ENCODE results near the gene ADCY9.
"Not testable (repeated sequence)": the region's sequence is repeated elsewhere in the genome, so short reads cannot be mapped to it uniquely, and the experiment has no call there.

ADCY9 gene

GRCh38 chr16:4082474-4083044, 33.7 kb downstream of the ADCY9 start:
- DNase-seq: no peak
- in situ Hi-C loops (cut with HindIII; ENCODE audit: low pct_ligation_motif_present, low pct_unique_long_range_greater_than_20kb, low sequenced_read_pairs): no loop called here

DNA sequence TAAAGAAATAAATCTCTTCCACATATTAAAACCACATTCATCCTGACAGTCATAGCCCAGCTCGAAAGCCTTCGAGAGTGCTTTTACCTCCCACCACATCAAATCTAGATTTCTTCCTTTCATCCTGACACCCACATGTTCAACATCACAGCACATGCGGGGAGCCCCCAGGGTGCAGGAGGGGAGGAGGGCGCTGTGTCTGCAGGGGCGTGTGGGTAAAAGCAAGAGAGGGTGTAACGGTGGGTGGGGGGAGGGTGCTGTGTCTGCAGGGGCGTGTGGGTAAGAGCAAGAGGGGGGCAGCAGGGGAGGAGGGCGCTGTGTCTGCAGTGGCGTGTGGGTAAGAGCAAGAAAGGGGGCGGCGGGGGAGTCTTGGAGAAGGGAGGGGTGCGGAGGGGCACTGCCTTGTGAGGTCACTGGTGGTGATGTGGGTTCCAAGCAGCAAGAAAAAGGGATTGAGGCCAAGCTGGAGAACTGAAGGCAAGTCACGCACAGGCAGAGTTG, 34.7 kb downstream of the ADCY9 start:
- in situ Hi-C loops (cut with HindIII; ENCODE audit: low pct_ligation_motif_present, low pct_unique_long_range_greater_than_20kb, low sequenced_read_pairs): no loop called here
- DNase-seq: no peak

GRCh38 chr16:4081047-4081446, 35.2 kb downstream of the ADCY9 start:
- in situ Hi-C loops (cut with HindIII; ENCODE audit: low pct_ligation_motif_present, low pct_unique_long_range_greater_than_20kb, low sequenced_read_pairs): no loop called here
- DNase-seq: no peak

DNA sequence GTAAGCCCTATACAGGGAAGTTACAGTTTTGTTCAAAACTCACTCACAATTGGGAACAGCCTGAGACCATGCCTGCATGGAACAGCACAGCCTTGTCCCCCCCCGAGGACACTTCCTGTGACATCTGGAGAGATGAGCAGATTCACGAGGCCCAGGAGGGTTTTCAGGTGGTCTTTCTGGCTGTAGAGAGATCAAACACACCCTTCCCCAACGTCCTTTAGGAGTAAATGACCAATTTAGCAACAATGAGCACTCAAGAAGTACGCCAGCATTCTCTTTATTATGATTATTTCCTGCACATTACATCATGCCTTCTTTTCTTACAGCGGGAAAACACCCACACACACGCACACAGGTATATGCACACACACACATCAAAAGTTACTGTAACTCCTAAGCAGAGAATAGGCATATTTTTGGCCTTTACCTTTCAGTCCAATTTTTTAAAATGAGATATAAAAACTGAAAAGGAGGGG, 39.0 kb downstream of the ADCY9 start:
- in situ Hi-C loops (cut with HindIII; ENCODE audit: low pct_ligation_motif_present, low pct_unique_long_range_greater_than_20kb, low sequenced_read_pairs): no loop called here
- DNase-seq: no peak

DNA sequence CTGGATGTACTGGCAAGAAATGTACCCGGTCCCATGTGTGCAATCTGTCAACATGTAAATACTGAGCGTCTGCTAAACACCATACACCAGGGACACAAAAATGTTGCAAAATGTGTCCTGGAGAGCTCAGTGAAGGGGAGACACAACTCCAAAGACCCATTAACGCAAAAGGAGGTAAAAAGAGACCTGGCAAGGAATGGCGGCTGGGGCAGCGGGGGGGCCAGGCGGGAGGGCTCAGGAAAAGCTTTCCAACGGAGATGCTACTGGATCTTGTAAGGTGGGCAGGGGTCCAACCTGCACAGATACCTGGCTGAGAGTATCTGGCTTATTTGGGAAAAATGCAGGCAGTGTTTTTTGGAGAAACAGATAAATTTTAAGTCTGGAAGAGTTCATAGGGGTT, 40.7 kb downstream of the ADCY9 start:
- in situ Hi-C loops (cut with HindIII; ENCODE audit: low pct_ligation_motif_present, low pct_unique_long_range_greater_than_20kb, low sequenced_read_pairs): no loop called here
- DNase-seq: no peak

DNA sequence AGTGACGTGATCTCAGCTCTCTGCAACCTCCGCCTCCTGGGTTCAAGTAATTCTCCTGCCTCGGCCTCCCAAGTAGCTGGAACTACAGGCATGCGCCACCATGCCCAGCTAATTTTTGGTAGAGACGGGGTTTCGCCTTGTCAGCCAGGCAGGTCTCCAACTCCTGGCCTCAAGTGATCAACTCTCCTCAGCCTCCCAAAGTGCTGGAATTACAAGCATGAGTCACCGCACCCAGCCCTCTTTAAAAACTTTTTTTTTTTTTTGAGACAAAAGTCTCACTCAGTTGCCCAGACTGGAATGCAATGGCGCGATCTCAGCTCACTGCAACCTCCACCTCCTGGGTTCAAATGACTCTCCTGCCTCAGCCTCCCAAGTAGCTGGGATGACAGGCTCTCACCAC, 43.1 kb downstream of the ADCY9 start:
- in situ Hi-C loops (cut with HindIII; ENCODE audit: low pct_ligation_motif_present, low pct_unique_long_range_greater_than_20kb, low sequenced_read_pairs); DNase-seq: not testable (repeated sequence)

DNA sequence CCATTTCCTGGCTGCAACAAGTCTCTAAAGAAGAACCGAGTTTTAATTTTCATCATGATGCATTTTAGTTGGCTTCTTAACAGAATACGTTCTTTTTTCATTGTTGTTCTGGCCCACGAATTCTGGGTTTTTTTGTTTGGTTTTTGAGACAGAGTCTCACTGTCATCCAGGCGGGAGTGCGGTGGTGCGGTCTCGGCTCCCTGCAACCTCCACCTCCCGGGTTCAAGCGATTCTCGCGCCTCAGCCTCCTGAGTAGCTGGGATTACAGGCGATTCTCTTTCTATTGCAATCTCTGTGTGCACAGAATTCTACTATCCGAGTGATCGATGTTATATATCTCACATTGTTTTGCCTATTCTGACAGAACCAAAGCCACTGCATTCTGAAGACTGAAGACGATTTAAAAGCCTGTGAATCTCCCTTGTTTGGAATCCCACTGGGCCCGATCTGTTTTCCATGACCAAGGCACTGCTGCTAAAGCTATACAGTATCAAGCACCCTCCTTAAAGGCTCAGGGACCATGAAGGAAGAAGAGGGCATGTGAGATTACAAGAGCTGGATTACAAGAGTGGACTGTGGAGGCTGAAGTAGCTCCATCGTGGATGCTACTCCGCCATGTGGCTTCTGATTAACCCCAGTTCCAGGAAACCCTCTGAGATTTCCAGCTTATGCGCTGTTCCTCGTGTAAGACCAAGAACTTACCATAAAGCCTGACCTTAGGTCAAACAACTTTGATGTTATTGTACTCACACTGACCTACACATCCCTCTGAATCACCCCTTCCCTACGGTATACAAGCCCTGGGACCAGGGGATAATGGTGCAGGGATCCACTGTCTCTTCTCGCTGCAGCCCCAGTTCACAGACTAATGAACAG, 44.3 kb downstream of the ADCY9 start:
- DNase-seq: no peak
- in situ Hi-C loops (cut with HindIII; ENCODE audit: low pct_ligation_motif_present, low pct_unique_long_range_greater_than_20kb, low sequenced_read_pairs): no loop called here

DNA sequence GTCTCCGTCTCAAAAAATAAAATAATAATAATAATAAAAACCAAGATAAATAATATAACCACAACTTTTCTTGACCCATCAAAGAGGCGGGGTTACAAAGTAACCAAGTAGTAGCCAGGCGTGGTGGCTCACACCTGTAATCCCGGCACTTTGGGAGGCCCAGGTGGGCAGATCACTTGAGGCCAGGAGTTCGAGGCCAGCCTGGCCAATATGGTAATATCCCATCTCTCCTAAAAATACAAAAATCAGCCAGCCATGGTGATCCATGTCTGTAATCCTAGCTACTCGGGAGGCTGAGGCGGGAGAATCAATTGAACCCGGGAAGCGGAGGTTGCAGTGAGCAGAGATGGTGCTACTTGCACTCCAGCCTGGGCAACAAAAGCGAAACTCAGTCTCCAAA, 45.3 kb downstream of the ADCY9 start:
- in situ Hi-C loops (cut with HindIII; ENCODE audit: low pct_ligation_motif_present, low pct_unique_long_range_greater_than_20kb, low sequenced_read_pairs): no loop called here
- no peak for DNase-seq

DNA sequence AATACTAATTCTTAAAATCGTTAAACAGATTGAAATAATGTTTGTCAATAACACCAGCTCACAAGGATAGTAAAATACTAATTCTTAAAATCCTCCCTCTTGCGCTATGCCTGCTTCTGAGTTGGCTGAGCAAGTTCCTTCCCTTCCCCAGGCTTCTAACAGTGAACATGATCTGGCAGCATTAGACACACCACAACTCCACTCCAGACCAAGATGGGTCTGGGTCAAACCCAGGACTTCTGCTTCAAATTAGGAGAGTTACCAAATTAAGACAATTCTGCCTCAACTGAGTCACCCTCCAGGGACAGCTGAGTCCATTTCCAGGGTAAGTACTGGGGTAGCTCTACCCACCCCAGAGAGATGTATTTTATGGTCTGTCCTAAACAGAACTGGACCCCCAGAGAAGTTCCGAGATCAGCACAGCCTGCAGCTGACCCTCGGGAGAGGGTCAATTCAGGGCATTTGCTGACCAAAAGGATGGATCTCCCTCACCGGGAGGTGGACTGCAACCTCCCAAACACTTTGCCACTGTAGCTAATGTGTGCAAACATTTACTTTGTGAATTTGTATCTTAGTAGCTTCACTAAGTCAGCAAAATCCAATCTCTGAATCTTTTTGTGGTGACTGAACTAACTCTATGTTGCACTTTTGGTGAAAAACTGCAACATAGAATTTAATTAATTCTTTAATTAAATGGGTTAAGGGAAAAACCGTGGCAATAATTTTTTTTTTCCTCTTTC, 48.8 kb downstream of the ADCY9 start:
- in situ Hi-C loops (cut with HindIII; ENCODE audit: low pct_ligation_motif_present, low pct_unique_long_range_greater_than_20kb, low sequenced_read_pairs): no loop called here
- DNase-seq: no peak

DNA sequence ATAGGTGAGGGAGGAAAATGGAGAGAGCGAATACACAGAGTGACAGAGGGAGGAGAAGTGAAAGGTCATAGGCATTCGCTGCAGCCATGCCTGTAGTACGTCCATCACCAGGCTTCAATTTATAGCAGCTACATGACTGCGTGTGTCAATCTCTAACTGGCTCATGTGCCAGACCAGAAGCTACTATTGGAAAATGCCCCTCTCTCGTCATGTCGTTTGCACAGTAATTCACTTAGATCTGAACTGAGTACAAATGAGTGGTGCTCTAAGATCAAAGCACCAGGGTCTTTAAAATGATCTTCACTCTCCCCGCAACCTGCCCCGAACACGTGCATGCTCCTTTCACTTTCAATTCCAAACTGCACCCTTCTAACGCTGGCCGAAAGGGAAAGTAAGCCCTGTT, 51.3 kb downstream of the ADCY9 start:
- in situ Hi-C loops (cut with HindIII; ENCODE audit: low pct_ligation_motif_present, low pct_unique_long_range_greater_than_20kb, low sequenced_read_pairs): no loop called here
- no peak for DNase-seq

GRCh38 chr16:4062212-4062802, 53.9 kb downstream of the ADCY9 start:
- in situ Hi-C loops (cut with HindIII; ENCODE audit: low pct_ligation_motif_present, low pct_unique_long_range_greater_than_20kb, low sequenced_read_pairs): no loop called here
- no peak for DNase-seq

DNA sequence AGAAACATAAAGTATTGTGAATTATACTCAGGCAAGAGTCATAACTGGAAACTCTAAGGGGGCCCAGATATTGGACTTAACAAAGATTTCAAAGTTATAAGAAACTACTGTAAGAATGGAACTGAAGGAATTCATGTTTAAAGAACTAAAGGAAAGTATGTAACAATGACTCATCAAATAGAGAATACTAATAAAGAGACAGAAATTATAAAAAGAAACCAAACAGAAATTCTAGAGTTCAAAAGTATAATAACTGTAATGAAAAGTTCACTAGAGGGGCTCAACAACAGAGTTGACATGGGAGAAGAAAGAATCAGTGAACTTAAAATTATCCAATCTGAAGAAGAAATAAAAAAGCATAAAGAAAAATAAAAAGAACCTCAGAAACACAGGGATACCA, 55.4 kb downstream of the ADCY9 start:
- DNase-seq: no peak
- in situ Hi-C loops (cut with HindIII; ENCODE audit: low pct_ligation_motif_present, low pct_unique_long_range_greater_than_20kb, low sequenced_read_pairs): no loop called here

DNA sequence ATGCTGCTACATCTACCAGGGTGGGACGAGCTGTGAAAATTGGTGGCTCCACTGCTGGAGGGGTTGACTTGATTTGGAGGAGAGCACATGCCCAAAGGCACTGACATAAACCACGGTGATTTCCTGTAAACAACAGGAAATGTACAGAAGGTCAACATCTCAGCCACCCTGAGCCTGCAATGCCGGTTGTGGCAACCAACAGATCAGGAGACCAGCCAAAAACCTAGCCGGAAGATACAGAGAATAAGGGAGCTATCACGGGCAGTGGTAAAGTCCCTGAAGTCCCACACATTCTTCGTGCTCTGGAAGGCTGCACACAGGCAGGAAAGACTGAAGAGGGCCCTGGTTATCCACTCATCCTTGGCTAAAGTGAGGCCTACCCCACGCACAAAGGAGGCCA, 56.2 kb downstream of the ADCY9 start:
- in situ Hi-C loops (cut with HindIII; ENCODE audit: low pct_ligation_motif_present, low pct_unique_long_range_greater_than_20kb, low sequenced_read_pairs): no loop called here
- no peak for DNase-seq

GRCh38 chr16:4058386-4058785, 57.9 kb downstream of the ADCY9 start:
- no peak for DNase-seq
- in situ Hi-C loops (cut with HindIII; ENCODE audit: low pct_ligation_motif_present, low pct_unique_long_range_greater_than_20kb, low sequenced_read_pairs): no loop called here

DNA sequence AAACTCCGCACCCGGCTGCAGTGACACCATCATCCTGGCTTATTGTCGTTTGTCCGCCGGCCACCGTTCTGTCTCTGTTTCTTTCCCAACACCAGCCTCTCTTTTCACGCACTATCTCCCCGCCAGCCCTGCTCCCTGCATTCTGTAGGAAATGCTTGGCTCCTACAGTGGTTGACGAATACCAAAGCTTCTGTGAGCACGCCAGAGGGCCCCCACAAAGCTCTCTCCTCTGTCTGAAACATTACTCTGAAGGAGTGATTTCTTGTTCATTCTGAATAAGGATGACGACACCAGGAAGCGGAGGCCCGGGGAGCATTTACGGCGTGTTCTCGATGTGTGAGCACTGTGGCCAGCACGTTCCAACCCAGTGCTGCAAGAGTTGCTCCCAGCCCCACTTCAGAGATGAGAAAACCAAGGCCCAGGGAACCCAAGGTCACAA, 58.8 kb downstream of the ADCY9 start:
- no peak for DNase-seq
- in situ Hi-C loops (cut with HindIII; ENCODE audit: low pct_ligation_motif_present, low pct_unique_long_range_greater_than_20kb, low sequenced_read_pairs): no loop called here

DNA sequence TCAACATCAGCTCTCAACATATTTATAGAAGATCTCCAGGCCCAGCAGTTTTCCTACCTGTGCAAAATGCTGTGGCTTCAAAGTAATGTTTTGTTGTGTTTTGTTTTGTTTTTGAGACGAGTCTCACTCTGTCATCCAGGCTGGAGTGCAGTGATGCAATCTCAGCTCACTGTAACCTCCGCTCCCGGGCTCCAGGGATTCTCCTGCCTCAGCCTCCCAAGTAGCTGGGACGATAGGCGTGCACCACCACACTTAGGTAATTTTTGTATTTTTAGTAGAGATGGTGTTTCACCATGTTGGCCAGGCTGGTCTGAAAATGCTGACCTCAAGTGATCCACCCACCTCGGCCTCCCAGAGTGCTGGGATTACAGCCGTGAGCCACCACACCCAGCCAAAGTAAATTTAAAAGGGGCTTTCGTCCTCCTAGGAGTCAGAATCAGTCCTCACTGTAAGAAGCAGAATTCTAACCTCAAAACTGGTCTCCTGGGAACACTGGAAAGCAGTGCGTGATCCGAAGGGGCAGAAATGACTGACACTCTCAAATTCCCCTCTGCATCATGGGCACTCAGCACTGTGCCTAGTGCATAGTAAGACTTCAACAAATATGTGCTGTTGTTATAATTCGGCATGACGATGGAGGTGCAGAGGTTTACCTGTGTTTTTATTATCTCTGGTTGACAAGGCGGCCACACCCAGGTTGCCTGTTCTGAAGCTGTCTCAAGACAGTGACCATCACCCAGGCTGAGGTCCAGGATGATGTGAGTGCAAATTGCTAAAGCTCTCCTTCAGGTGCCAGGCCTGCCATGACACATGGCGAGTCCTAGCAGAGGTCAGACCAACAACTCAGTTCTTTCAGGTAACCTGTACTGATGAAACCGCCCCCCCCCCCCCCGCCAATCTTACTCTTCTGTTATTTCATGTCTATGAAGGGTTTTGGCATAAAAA, 59.8 kb downstream of the ADCY9 start:
- in situ Hi-C loops (cut with HindIII; ENCODE audit: low pct_ligation_motif_present, low pct_unique_long_range_greater_than_20kb, low sequenced_read_pairs): no loop called here
- no peak for DNase-seq

DNA sequence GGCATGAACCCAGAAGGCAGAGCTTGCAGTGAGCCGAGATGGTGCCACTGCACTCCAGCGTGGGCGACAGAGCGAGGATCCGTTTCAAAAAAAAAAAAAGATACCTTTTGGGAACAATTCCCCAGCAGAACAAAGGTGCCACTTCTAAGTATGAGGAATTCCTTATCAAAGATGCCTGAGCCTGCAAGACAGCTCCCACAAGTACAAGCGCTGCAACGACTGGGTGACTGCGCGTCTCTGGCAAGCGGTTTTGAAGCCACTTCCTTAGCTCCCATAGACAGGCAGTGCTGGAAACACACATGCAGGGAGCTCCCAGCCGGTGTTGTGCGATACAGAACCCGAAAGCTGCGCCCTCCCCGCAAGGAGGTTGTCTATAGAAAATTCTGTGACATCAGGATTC, 60.5 kb downstream of the ADCY9 start:
- in situ Hi-C loops (cut with HindIII; ENCODE audit: low pct_ligation_motif_present, low pct_unique_long_range_greater_than_20kb, low sequenced_read_pairs): no loop called here
- DNase-seq: no peak

DNA sequence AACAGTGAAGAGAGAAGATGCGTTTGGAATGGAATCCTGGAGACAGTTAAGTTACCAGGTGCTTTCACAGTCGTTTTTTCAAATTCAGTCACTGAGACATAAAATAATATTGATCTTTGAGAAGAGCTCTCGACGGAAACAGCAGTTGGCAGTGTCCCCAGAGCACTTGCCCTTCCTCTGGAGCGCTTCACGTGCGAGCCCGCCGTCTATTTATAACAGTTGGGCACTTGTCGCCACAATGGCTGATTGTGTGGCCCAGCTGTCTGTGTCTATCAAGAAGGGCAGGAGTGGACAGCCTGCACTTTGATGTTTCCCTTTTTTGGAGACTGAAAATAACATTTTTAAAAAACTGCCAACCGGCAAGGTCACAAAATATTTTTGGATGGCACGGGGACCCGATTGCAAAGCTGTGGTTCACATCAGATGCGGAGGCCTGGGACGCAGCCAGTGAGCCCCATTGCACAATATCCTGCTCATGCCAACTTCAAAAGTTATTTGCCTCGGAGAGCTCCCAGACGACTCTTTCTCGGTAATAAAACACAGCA, 62.9 kb downstream of the ADCY9 start:
- DNase-seq: no peak
- in situ Hi-C loops (cut with HindIII; ENCODE audit: low pct_ligation_motif_present, low pct_unique_long_range_greater_than_20kb, low sequenced_read_pairs): no loop called here

Data from ACHN (cell line).